Measurements from ENCODE around the gene ADPGK. TPM values are rescaled to one million over a fixed set of nuclear protein-coding genes. Genes with fewer than 3 reads are reported as not detected.
"Not testable (repeated sequence)": the region's sequence is repeated elsewhere in the genome, so short reads cannot be mapped to it uniquely, and the experiment has no call there.

Gene ADPGK
- total RNA-seq, 1 experiment from 2014 or later = 82.7 TPM

- DNase-seq = no peak
- Mint-ChIP-seq H3K9me3 (ENCODE audit: low read depth, unreplicated experiment) (no peaks in the 10 kb centered on the region), H3K27ac (ENCODE audit: unreplicated experiment) (no peak overlapping the region), H3K4me3 (ENCODE audit: low read depth, unreplicated experiment) (no peak overlapping the region), H3K4me1 (ENCODE audit: low read depth, unreplicated experiment) (peaks cover 6% of the 10 kb centered on the region), H3K36me3 (ENCODE audit: insufficient read depth, unreplicated experiment) (peaks cover 4% of the 10 kb centered on the region), H3K27me3 (ENCODE audit: unreplicated experiment) (no peaks in the 10 kb centered on the region)
- CTCF ChIA-PET = interaction anchor here (0.6 to 1.2 kb wide), 2 partner anchors 13 to 22 kb away, joined by 4 to 5 read pairs; no protein-coding TSS in a partner anchor
- TF ChIP-seq CTCF (IDR thresholded peaks at IDR 0.05; ENCODE audit: unreplicated experiment) = no peak
- intact Hi-C loops (cut with micrococcal nuclease; ENCODE audit: unreplicated experiment) = loop anchor here (5.0 kb wide), 2 partner anchors 518 to 548 kb away; no protein-coding TSS in a partner anchor
- BruUV-seq (replicated peaks) = no TSS peak
These were observed 59.5 kb downstream of the ADPGK start for GRCh38 chr15:72724028-72724427.

GRCh38 chr15:72722071-72722696, 61.4 kb downstream of the ADPGK start:
- Mint-ChIP-seq H3K36me3 (ENCODE audit: insufficient read depth, unreplicated experiment) (no peaks in the 10 kb centered on the region), H3K27me3 (ENCODE audit: unreplicated experiment) (no peaks in the 10 kb centered on the region), H3K4me3 (ENCODE audit: low read depth, unreplicated experiment) (no peak overlapping the region), H3K27ac (ENCODE audit: unreplicated experiment) (no peak overlapping the region), H3K4me1 (ENCODE audit: low read depth, unreplicated experiment) (peaks cover 6% of the 10 kb centered on the region), H3K9me3 (ENCODE audit: low read depth, unreplicated experiment) (no peaks in the 10 kb centered on the region)
- BruUV-seq (replicated peaks) = no TSS peak
- CTCF ChIA-PET = interaction anchor here (0.6 to 1.5 kb wide), 14 partner anchors 8 to 552 kb away, joined by 3 to 12 read pairs (median 4); no protein-coding TSS in a partner anchor
- intact Hi-C loops (cut with micrococcal nuclease; ENCODE audit: unreplicated experiment) = loop anchor here (1.0 to 5.0 kb wide), 3 partner anchors 359 to 550 kb away; no protein-coding TSS in a partner anchor
- TF ChIP-seq CTCF (IDR thresholded peaks at IDR 0.05; ENCODE audit: unreplicated experiment) = peak; percentile 84
- peak; percentile 74 for DNase-seq

GRCh38 chr15:72708551-72709303, 74.8 kb downstream of the ADPGK start:
- intact Hi-C loops (cut with micrococcal nuclease; ENCODE audit: unreplicated experiment); DNase-seq; H3K9me3 Mint-ChIP-seq (ENCODE audit: low read depth, unreplicated experiment); H3K27me3 Mint-ChIP-seq (ENCODE audit: unreplicated experiment); BruUV-seq (replicated peaks); H3K4me3 Mint-ChIP-seq (ENCODE audit: low read depth, unreplicated experiment); H3K36me3 Mint-ChIP-seq (ENCODE audit: insufficient read depth, unreplicated experiment); H3K4me1 Mint-ChIP-seq (ENCODE audit: low read depth, unreplicated experiment); H3K27ac Mint-ChIP-seq (ENCODE audit: unreplicated experiment): not testable (repeated sequence)
- CTCF ChIA-PET = interaction anchor here (0.6 to 1.7 kb wide), 3 partner anchors 13 to 385 kb away, joined by 3 to 4 read pairs (median 3); no protein-coding TSS in a partner anchor

GRCh38 chr15:72706266-72706665, 77.3 kb downstream of the ADPGK start:
- Mint-ChIP-seq H3K36me3 (ENCODE audit: insufficient read depth, unreplicated experiment) (no peaks in the 10 kb centered on the region), H3K27me3 (ENCODE audit: unreplicated experiment) (no peaks in the 10 kb centered on the region), H3K27ac (ENCODE audit: unreplicated experiment) (no peak overlapping the region), H3K4me3 (ENCODE audit: low read depth, unreplicated experiment) (no peak overlapping the region), H3K4me1 (ENCODE audit: low read depth, unreplicated experiment) (no peaks in the 10 kb centered on the region), H3K9me3 (ENCODE audit: low read depth, unreplicated experiment) (no peaks in the 10 kb centered on the region)
- no TSS peak for BruUV-seq (replicated peaks)
- CTCF ChIA-PET = no interaction called here
- no peak for TF ChIP-seq CTCF (IDR thresholded peaks at IDR 0.05; ENCODE audit: unreplicated experiment)
- DNase-seq = no peak
- intact Hi-C loops (cut with micrococcal nuclease; ENCODE audit: unreplicated experiment) = no loop called here

Other genes starting within 250 kb of the ADPGK start
- gene GOLGA6B, start 129.1 kb downstream of the ADPGK start, total RNA-seq (2022) = 0.61 TPM in 1 of 2 replicates, not detected in the other
- gene HIGD2B, start 97.6 kb downstream of the ADPGK start, total RNA-seq (2022) = 0.34 TPM in 1 of 2 replicates, not detected in the other
- 22.4 and 23.0 TPM in 2 replicates for gene BBS4, start 97.6 kb downstream of the ADPGK start, total RNA-seq (2022)